ENCODE data around the gene HECTD4.

Gene HECTD4

DNA sequence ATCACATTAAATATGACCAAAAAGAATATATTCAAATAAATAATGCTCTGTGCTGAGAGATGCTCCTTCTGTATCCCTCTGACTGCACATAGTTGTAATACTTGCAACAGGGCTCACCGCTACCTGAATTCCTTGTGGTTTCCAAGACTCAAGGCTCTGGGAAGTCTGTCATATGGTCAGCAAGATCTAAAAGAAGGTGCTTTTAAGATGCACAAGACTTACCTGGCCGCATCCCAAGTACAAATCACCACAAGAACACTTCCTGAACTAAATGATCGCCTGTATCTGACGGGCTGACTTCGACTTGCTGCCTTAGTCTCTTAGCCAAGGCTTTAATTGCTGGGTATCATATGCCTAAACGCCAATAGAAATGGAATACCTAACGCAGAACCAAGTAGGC, 67.2 kb downstream of the HECTD4 start:
- DNase-seq, result no peak

DNA sequence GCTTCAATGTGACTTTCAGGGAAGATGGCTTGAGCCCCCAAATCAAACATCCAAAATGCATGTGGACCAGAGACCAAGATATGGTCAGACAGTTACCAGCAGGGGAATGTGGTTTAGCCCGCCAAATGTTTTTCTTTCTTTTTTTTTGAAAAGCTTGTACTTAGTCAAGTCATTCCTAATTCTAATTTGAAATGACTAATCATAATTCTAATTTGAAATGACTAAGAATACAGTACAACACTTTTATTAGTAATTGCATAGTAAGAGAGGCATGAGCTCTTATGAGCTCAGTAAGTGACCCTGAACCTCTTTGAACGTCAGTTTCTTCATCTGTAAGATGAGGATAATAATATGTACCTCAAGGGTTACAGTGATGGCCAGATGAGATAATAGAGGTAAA, 72.4 kb downstream of the HECTD4 start:
- DNase-seq, result no peak

DNA sequence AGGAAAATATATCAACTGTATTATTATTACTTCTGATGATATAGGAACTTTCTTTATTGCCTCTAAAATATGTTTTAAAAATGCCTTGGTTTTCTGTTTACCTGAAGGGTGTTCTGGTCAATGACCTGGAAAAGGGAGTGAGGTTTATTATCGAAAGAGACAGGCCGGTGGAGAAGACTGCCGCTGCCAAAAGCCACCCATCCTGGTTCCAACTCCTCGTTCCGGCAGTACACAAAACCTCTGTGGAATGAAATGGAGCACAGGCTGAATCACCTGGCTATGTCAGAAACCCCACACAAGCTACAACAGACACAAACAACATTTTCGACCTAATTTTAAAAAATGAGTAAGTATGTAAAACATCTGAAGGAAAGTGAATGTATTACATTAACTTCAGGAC, 73.6 kb downstream of the HECTD4 start:
- no peak for DNase-seq

DNA sequence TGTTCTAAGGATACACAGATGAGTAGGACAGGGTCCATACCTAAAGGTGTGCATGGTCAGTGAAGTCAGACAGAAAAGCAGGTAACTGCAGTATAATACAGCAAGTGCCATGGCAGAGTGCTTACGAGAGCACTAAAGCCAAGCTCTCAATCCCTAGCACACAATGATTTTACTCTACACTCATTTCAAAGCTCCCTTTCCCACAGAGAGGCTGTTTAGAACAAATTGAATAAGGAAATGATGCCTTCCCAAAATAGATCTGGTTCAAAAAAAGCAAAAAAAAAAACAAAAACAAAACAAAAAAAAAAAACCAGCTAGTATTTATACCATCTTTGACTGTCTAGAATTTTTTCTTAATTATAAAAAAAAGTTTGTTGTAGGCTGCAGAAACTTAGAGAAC, 74.1 kb downstream of the HECTD4 start:
- no peak for DNase-seq

DNA sequence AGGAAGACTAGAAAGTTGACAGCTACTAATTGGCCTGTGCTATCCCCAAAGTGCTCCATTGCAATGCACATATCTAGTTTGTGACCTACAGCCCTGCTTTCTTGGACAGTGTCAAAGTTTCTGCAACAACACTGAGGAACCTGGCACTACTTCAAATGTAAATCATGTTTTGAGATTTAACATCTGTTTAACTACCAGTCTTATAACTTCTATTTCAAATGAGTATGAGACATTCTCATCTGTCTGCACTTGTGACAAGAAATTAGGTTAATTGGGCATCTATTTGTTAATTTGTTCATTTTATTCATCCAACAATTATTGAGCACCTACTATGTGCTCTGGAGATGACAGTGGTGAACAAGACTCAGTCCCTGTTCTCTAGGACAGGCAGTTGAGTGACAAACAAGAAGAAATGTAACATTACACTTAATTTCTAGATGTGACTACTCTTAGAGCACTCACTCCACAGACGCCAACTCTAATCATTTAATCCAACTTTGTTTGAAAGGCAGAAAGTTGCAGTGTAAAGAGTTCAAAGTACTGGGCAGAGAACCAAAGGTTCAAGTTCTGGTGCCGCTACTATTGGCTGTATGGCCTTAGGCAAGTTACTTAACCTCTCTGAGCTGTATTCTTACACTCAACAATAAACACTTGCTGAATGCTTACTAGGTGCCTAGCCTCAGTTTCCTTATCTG, 74.8 kb downstream of the HECTD4 start:
- DNase-seq, result no peak

DNA sequence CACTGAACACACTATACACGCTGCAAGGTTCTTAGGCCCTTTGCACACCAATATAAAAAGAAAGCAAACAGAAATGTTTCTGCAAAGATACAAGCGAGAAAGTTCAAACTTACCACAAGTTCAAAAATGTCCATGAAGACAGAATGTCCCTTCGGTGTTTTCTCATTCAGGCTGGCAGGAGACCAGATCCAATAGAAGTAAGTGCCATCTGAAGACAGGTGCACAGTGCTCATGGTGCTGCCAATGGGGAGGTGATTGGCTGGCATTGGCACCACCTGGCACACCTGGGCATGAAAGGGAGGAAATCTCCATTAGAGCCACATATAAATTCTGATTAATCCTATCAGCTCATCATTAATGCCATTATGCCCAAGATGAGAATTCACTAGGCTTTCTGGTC, 76.3 kb downstream of the HECTD4 start:
- no peak for DNase-seq

DNA sequence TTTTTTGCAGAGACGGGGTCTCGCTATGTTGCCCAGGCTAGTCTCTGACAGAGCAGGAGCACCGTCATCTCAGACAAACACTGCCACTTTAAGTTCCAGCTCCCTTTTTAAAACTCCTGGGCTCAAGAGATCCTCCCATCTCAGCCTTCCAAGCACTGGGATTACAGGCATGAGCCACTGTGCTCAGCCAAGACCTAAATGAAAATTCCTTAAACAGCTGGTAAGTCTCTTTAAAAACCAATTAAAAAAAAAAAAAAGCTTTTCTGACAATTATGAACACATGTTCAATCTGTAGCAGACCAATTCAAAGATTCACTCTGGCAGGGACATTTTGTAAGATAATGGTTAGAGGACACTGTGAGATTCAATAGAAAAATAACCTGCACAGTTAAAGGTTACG, 77.8 kb downstream of the HECTD4 start:
- DNase-seq, result no peak

DNA sequence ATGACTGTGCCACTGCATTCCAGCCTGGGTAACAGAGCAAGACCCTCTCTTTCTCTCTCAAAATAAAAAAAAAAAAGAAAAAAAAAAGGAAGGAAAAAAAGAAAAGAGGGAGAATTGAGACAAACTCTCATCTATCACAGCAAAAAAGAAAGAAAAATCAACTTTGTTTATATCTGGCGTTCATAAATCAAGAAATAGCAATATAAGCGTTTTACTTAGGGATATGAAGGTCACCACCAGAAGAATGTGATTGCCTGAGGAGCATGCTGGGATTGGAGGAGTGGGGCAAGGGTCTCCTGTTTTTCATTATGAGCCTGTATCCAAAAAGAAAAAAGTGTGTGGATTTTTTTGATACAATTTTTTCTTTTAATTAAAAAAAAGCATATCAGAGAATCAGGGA, 78.4 kb downstream of the HECTD4 start:
- no peak for DNase-seq

DNA sequence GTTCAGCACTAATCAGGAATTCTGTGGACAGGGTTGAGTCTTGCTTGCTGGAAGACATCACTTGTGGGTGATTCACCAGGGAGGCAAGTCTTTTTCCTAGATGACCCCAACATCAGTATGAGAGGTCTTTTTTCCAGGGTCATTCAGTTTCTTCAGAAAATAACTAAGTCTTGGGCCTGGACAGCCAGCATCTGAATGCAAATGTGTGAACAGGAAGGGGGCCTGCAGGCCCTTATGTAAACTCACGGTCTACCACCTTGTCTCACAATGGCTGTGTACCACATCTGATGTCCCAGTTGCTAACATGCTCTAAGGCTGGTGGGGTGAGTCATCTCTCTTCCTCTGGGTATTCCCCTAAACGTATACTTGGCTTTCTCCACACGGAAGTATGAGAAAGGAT, 79.2 kb downstream of the HECTD4 start:
- DNase-seq, result no peak

DNA sequence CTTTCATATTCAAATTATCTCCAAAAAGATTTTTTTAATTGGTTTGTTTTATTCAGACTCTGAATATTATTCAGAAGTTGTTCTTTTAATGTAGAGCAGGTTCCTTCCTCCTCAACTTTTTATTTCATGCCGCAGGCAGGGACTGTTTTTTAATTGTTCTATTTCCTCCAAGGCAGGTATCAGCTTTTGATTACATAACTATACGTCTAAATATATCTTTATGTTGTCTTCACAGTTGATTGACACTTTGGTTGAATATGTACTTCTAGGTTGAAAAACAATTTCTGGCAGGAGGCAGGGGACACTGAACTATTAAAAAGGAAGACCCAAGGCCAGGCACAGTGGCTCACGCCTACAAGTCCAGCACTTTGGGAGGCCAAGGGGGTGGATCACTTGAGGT, 82.5 kb downstream of the HECTD4 start:
- no peak for DNase-seq

DNA sequence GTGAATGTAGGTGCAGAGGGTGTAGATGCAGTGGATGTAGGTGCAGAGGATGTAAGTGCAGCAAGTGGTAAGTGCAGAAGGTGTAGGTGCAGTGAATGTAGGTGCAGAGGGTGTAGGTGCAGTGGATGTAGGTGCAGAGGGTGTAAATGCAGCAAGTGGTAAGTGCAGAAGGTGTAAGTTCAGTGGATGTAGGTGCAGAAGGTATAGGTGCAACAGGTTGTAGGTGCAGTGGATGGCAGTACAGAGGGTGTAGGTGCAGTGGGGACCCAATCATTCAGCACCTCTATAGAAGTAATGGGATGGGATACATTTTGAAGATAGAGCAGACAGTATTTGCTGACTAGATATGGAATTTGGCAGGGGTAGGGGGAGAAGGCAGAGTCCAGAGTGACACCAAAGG, 85.0 kb downstream of the HECTD4 start:
- no peak for DNase-seq

DNA sequence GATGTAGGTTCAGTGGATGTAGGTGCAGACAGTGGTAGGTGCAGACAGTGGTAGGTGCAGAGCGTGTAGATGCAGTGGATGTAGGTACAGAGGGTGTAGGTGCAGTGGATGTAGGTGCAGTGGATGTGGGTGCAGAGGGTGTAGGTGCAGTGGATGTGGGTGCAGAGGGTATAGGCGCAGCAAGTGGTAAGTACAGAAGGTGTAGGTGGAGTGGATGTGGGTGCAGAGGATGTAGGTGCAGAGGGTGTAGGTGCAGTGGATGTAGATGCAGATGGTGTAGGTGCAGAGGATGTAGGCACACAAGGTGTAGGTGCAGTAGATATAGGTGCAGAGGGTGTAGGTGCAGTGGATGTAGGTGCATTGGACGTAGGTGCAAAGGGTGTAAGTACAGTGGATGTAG, 86.0 kb downstream of the HECTD4 start:
- DNase-seq, result no peak

DNA sequence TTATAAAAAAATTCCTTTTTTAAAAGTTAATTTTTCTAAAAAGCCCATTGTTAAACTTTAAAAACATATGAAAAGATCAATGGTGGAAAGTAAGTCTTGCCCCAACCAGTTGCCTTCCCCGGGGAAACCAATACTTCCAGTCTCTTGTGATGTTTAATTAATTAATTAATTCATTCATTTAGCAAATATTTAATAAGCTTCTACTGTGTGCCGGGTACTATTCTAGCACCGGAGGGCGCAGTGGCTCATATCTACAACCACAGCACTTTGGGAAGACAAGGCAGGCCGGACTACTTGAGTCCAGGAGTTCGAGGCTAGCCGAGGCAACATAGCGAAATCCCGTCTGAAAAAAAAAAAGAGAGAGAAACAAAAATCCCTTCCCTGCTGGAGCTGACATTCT, 87.4 kb downstream of the HECTD4 start:
- no peak for DNase-seq

DNA sequence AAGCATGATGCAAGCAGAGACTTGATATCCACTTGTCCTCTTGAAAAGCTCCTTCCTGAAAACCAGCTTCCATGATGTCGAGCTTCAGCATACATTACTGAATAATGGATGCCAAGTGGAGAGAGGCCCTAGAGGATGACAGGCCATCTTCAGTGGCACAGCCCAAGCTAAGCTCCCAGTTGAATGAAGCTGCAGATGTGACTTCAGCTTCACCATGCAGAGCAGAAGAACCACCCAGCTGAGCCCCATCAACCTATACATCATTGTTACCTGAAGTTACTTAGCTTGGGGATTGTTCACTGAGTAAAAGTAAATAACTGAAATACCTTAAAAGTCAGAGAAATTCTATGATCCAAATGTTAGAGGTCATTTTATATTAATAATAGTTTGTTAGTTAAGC, 93.6 kb downstream of the HECTD4 start:
- DNase-seq, result no peak

DNA sequence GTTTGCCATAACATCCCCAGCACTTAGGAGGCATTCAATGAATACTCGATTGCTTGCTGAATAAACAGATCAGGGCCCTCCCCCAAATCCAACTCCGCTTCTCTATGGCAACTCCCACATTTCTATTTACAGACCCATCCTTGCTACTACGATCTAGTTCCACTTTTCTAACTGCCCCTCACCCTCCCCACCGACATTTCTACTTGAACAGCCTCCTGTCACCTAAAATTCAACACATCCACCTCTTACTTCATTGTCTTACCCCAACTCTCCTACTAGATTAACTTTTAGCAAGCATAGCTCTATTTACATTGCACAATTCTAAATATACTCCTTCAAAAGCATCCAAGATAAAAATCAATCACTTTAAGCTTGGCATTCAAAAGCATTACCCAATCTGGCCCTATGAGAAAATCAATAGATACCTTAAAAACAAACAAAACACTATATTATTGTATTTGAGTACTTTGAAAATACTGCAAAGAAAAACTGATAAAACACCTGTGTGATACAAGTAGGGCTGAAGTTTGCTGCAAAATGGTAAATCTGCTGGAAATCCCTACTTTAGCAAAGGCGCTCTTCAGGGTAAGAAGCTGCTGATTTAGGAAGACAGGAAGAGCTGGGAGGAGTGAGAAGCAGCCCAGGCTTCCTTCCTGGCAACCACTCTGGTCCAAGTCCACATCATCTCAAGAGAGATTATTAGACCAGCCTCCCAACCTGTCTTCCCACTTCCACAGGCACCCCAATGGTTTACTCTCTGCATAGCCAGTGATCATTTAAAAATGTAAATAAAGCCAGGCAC, 96.4 kb downstream of the HECTD4 start:
- DNase-seq, result no peak

DNA sequence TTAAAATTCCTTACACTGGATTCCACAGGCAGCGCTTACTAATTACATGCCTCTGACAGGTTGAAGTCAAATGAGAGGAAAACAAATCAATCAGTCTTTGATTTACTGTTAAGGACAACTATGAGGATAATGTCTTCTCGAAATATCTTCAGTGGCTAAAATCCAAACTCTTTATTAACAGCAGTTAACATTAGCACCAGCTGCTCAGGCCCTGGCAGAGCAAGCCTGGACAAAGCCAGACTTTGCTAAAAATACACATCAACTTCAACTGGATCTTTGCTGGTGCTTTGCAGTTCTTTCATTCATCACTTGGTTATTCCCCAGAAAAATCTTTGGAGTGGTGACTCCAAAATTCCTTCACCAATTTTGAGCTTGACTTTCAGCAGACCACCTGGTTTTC, 98.7 kb downstream of the HECTD4 start:
- DNase-seq, result no peak

DNA sequence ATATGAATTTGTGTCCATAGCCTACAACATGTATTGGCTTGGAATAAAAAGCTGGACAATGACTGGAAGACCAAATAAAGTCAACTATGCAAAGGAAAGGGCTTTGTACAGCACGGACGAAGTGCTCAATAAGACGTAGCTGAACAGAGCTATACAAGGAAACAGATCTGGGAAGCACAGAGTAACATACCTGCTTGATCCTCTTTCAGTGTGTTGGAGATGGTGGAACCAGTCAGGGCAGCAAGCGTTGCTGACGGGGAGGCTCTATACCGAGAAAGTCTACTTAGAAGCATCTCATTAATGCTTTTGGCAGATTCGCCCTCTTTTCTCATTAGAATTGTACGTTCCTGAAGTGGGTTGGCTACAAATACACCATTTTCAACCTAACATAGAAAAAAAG, 99.3 kb downstream of the HECTD4 start:
- DNase-seq, result no peak

DNA sequence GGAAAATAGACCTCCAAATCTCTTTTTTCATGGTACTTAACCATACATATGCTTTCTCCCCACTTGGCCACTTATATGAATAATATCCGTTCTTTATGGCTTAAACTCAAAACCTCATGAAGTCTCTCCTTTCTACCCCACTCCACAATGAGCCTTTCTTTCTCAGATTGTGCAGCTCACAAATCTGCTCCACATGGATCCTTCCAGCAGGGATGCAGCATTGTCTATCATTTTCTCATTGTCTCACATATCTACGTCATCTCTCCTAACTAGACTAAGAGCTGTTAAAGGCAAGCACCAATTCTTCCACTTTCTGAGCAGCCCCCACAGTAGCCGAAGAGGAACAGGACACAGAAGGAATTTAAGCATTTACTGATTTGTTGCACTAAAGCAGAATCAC, 106.4 kb downstream of the HECTD4 start:
- DNase-seq, result no peak

DNA sequence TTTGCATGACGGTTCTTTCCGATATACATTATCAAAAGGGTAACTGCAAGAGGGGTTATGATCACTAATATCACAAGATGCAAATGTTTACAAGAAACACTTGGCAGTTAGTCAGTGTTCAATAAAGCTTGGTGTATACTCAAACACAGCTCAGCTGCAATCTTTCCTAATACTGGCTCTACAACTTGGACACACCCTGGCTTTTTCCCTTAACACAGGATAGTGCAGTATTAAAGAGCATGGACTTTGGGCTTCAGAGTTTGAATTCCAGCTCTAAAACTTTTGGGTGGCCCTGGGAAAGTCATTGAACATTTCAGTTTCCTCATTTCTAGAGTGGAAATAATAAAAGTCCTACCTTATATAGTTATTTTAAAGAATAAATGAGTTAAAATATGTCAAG, 107.0 kb downstream of the HECTD4 start:
- DNase-seq, result no peak

DNA sequence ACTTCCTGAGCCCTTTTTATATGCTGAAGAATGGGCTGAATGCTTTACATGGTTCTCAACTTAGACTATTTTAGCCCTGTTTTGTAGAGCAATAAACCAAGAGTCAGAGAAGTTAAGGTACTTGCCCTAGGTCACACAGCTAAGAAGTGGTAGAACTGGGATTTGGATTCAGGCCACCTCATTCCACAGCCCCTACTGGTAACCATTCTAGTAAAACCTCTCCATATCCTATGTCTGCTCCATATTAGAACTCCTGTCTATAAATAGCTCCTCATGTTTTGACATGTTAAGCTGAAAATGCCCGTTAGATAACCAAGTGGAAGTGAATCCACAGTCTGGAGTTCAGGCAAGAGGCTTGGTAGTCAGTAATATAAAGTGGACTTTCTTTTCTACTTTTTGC, 111.6 kb downstream of the HECTD4 start:
- no peak for DNase-seq

DNA sequence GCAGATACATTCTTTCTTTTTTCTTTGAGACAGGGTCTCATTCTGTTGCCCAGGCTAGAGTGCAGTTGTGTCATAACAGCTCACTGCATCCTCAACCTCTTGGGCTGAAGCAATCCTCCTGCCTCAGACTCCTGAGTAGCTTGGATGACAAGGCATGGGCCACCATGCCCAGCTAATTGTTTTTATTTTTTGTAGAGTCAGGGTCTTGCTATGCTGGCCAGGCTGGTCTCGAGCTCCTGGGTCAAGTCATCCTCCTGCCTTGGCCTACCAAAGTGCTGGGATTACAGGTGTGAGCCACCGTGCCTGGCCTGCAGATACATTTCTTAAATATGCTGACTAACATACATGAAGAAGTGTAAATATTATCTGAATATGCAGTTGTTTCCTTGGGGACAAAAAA, 115.8 kb downstream of the HECTD4 start:
- no peak for DNase-seq

DNA sequence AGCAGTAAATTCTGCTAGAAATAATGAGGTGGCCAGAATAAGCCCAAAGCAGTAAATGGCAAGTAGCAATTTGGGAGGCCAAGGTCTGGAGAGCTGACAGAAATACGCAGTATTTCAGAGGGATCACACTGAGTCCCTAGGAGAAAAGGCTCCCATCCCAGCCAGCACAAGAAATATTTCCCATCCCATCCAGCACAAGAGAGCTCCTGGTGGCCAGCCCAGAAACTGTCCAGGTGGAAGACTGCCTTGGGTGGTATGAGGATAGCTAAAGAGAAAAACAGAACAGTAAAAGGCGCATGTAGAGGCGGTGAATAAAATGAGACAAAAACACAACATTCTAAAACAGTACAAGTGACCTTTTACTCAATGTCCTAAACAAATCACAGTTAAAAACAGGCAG, 120.7 kb downstream of the HECTD4 start:
- no peak for DNase-seq

DNA sequence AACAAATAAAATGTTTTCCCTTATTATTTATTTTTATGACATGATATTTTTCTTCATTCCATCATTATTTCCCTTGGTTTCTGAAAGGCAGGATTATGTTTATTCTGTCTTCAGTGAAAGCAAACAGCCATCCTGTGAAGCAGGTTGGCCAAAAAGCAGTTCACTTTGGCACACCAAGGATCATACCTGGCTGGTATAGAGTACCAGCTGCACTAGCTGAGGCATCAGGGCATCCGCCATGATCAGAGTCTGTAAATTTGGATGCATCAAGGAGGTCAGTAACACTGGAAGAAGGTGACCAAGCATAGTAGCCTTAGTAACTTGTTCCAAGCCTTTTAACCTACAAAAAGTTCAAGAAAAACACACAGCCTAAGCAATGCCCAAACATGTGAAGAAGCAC, 123.3 kb downstream of the HECTD4 start:
- DNase-seq, result no peak

DNA sequence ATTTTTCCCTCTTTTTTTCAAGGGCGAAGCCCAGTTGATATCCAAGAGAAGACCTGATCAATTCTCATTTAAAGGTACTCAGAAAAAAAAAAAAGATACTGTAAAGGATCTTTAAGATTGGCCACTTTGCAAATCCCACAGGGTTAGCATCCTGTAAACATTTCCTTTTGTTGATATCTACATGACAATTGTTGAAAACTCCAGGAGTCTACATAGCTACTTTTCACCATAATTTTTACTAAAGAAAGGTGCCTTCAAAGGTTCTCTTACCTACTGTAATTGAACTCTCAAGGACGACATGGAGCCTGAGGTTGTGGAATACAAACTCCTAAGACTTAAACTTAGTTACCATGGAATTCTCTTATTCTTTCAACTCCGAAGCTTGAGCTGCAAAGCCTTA, 125.5 kb downstream of the HECTD4 start:
- DNase-seq, result no peak

DNA sequence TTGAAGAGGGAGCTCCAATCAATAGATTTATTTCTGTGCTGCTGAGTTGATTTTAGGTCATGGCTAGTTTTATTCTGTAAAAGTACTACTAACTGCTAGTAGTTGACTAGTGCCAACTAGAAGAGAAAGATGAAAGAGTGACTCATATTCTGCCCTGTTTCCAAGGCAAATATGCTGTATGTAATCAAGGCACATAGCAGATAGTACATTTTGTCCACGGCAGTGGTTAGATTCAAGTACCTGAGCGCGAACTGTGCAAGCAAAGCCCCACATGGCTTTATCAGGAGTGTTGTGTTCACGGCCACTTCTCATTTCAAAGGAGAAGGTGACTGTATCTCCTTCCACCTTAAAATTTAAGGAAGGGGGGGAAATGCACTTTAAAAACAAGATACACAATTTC, 130.0 kb downstream of the HECTD4 start:
- no peak for DNase-seq

Measured in SIG-M5 (cell line).